HepG2 (cell line): ENCODE measurements around the gene CNOT8. TPM values are rescaled to one million over a fixed set of nuclear protein-coding genes. Genes with fewer than 3 reads are reported as not detected.
A peak's percentile ranks its signal among the peaks of the same experiment; 100 is the strongest.

ENCODE experiments used
- ATF2 ChIP-seq: sonication (generic); formaldehyde crosslinking; IDR thresholded peaks from 2 replicates; pipeline ENCODE4 v1.4.0; 2020; ENCODE audit warnings: missing genetic modification reagents
- ATRX ChIP-seq: sonication (generic); formaldehyde crosslinking; IDR thresholded peaks from 2 replicates; pipeline ENCODE4 v1.4.0; 2020; ENCODE audit warnings: missing genetic modification reagents, borderline replicate concordance
- BCL6 ChIP-seq: IDR thresholded peaks from 2 replicates; pipeline ENCODE4 v1.6.1; 2016; ENCODE audit warnings: missing genetic modification reagents, missing compliant biosample characterization
- FIP1L1 ChIP-seq: fragments of 200-400 bp; formaldehyde crosslinking; IDR thresholded peaks from 2 replicates; pipeline ENCODE4 v1.6.1; 2018; ENCODE audit warnings: low read depth, mild to moderate bottlenecking, low read length, moderate library complexity, borderline replicate concordance; ENCODE audit not compliant: insufficient read depth
- FOSL2 ChIP-seq: sonication (generic); formaldehyde crosslinking; IDR thresholded peaks from 2 replicates; pipeline ENCODE4 v1.4.0; 2020; ENCODE audit warnings: missing genetic modification reagents
- FOXA1 ChIP-seq, 2 experiments: fragments of 450-650 bp in 1 of 2; sonication (generic) in 1 of 2; formaldehyde crosslinking in 1 of 2; IDR thresholded peaks; 2 replicates each; pipeline versions ENCODE4 v1.4.0 to v1.6.1; 2016 to 2020; ENCODE audit warnings: missing genetic modification reagents in 1 of 2
- GATA4 ChIP-seq: sonication (generic); IDR thresholded peaks from 2 replicates; pipeline ENCODE4 v1.6.1; 2016; ENCODE audit warnings: antibody characterized with exemption, low read depth, borderline replicate concordance
- HNF1B ChIP-seq: sonication (generic); formaldehyde crosslinking; IDR thresholded peaks from 2 replicates; pipeline ENCODE4 v1.5.1; 2020; ENCODE audit warnings: mild to moderate bottlenecking, moderate library complexity, missing genetic modification reagents
- TBX3 ChIP-seq: fragments of 450-650 bp; IDR thresholded peaks from 2 replicates; pipeline ENCODE4 v1.6.1; 2017; ENCODE audit warnings: antibody characterized with exemption, mild to moderate bottlenecking, inconsistent platforms, borderline replicate concordance
- TMF1 ChIP-seq: sonication (generic); formaldehyde crosslinking; IDR thresholded peaks from 2 replicates; pipeline ENCODE4 v1.8.1; 2022; ENCODE audit warnings: low read depth, missing genetic modification reagents
- YEATS2 ChIP-seq: sonication (generic); formaldehyde crosslinking; IDR thresholded peaks from 2 replicates; pipeline ENCODE4 v1.4.0; 2020; ENCODE audit warnings: missing genetic modification reagents, borderline replicate concordance
- ZNF138 ChIP-seq: sonication (generic); formaldehyde crosslinking; IDR thresholded peaks from 2 replicates; pipeline ENCODE4 v1.5.0; 2020; ENCODE audit warnings: mild to moderate bottlenecking, low read depth, missing genetic modification reagents
- ZNF3 ChIP-seq: IDR thresholded peaks from 2 replicates; pipeline ENCODE4 v1.7.0; 2017; ENCODE audit warnings: inconsistent platforms
- polyA plus RNA-seq, 8 experiments: library from polyadenylated mRNA; depleted of rRNA in 3 of 8; stranded (reverse) in 7 of 8; unstranded in 1 of 8; fragments of >200 nt; fragmentation: Illumina TruSeq in 4 of 8; extraction: Trizol in 4 of 8; gene quantifications; 2 replicates each; pipeline versions ENCODE4 v1.2.1 to v1.2.3, GENCODE V29; 2011 to 2016; ENCODE audit warnings: low read depth in 4 of 8, missing spikeins in 1 of 8, mixed read lengths in 1 of 8; ENCODE audit not compliant: insufficient read depth in 1 of 8
- total RNA-seq, 5 experiments: library from RNA; depleted of rRNA; stranded (reverse); fragments of >200 nt; fragmentation: Illumina TruSeq; extraction: Trizol; gene quantifications; 2 replicates each; pipeline ENCODE4 v1.2.3, GENCODE V29; 2016; ENCODE audit warnings: low read depth in 1 of 5
- TF ChIP-seq, protein P1 (sequence below), 2 experiments: sonication (generic) in 1 of 2; formaldehyde crosslinking in 1 of 2; IDR thresholded peaks; 2 replicates each; pipeline versions ENCODE4 v1.6.1 to v1.9.0; 2014 to 2022; ENCODE audit warnings: antibody characterized with exemption in 1 of 2, borderline replicate concordance in 1 of 2, inconsistent platforms in 1 of 2, low read depth in 1 of 2, missing genetic modification reagents in 1 of 2
- TF ChIP-seq, protein P2 (sequence below): sonication (generic); formaldehyde crosslinking; IDR thresholded peaks from 2 replicates; pipeline ENCODE4 v1.5.0; 2020; ENCODE audit warnings: mild to moderate bottlenecking, missing genetic modification reagents, moderate library complexity

Gene CNOT8
- total and polyA plus RNA-seq, 2 of the 13 experiments (the other 11 are each of a cell fraction or from before 2014, with no cell fraction given), result 37.1 to 74.9 TPM

DNA sequence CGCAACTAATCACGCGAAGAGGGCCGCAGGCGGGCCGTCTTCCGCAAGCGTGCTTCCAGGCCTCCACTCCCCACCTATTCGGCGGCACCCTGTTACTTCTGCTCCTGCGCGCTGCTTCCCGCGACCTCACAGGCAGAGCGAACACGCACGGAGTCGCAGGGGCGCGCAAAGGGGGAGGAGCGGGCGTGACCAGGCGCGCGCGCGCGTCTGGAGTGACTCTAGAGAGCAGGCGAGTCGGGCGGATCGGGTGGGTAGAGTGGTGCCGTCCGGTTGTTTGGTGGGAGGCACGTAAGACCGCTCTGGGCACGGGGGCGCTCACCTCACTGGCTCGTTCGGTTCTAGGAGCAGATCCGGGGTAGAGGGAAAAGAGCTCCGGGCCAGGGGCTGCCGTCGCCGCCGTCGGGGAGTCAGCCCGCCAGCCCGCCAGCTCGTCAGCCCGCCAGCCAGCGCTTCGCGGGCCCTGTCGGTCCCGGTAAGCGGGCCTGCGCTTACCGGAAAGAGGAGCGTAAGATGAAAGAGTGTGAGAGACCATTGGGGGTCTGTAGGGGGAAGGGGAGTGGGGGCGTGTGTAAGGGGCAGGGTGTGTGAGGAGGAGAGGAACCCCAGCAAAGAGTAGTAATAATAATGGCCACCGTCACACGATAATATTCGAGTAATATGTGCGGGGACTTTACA is at the start of gene CNOT8 (continued):
- TF ChIP-seq, protein P1, sequence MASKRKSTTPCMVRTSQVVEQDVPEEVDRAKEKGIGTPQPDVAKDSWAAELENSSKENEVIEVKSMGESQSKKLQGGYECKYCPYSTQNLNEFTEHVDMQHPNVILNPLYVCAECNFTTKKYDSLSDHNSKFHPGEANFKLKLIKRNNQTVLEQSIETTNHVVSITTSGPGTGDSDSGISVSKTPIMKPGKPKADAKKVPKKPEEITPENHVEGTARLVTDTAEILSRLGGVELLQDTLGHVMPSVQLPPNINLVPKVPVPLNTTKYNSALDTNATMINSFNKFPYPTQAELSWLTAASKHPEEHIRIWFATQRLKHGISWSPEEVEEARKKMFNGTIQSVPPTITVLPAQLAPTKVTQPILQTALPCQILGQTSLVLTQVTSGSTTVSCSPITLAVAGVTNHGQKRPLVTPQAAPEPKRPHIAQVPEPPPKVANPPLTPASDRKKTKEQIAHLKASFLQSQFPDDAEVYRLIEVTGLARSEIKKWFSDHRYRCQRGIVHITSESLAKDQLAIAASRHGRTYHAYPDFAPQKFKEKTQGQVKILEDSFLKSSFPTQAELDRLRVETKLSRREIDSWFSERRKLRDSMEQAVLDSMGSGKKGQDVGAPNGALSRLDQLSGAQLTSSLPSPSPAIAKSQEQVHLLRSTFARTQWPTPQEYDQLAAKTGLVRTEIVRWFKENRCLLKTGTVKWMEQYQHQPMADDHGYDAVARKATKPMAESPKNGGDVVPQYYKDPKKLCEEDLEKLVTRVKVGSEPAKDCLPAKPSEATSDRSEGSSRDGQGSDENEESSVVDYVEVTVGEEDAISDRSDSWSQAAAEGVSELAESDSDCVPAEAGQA (IDR thresholded peaks at IDR 0.05; ENCODE audit: low read depth), result peak; percentile 76
- TF ChIP-seq, protein P1 (CRISPR knock-in tag; IDR thresholded peaks at IDR 0.05; ENCODE audit: borderline replicate concordance), result peak; percentile 75; the same call in 1 of the 2 replicates
- no peak for TF ChIP-seq ATRX
- no peak for TF ChIP-seq FOXA1 (IDR thresholded peaks at IDR 0.05)
- peak; percentile 33 for TF ChIP-seq FOXA1 (CRISPR knock-in tag; IDR thresholded peaks at IDR 0.05)
- peak; percentile 60; the same call in 1 of the 2 replicates for TF ChIP-seq TBX3
- TF ChIP-seq GATA4, result no peak
- TF ChIP-seq, protein P2, sequence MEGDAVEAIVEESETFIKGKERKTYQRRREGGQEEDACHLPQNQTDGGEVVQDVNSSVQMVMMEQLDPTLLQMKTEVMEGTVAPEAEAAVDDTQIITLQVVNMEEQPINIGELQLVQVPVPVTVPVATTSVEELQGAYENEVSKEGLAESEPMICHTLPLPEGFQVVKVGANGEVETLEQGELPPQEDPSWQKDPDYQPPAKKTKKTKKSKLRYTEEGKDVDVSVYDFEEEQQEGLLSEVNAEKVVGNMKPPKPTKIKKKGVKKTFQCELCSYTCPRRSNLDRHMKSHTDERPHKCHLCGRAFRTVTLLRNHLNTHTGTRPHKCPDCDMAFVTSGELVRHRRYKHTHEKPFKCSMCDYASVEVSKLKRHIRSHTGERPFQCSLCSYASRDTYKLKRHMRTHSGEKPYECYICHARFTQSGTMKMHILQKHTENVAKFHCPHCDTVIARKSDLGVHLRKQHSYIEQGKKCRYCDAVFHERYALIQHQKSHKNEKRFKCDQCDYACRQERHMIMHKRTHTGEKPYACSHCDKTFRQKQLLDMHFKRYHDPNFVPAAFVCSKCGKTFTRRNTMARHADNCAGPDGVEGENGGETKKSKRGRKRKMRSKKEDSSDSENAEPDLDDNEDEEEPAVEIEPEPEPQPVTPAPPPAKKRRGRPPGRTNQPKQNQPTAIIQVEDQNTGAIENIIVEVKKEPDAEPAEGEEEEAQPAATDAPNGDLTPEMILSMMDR, result 0 out of 2 replicates have a peak, but pooled peaks have one; percentile 32
- peak; percentile 87 for TF ChIP-seq HNF1B (CRISPR knock-in tag)
- no peak for TF ChIP-seq ZNF3
- peak; percentile 60; the same call in 1 of the 2 replicates for TF ChIP-seq YEATS2 (CRISPR knock-in tag)
- 0 out of 2 replicates have a peak, but pooled peaks have one; percentile 39 for TF ChIP-seq BCL6 (CRISPR knock-in tag)
- peak; percentile 54; the same call in 1 of the 2 replicates for TF ChIP-seq TMF1
- no peak; the same call in none of the 2 replicates for TF ChIP-seq ATF2 (CRISPR knock-in tag)
- TF ChIP-seq FOSL2, result peak; percentile 54
- 0 out of 2 replicates have a peak, but pooled peaks have one; percentile 53 for TF ChIP-seq ZNF138 (CRISPR knock-in tag)
- TF ChIP-seq FIP1L1, result no peak; the same call in 1 of the 2 replicates
